ENCODE data around the gene RUBCNL.
"Not testable (repeated sequence)": the region's sequence is repeated elsewhere in the genome, so short reads cannot be mapped to it uniquely, and the experiment has no call there.

RUBCNL gene

DNA sequence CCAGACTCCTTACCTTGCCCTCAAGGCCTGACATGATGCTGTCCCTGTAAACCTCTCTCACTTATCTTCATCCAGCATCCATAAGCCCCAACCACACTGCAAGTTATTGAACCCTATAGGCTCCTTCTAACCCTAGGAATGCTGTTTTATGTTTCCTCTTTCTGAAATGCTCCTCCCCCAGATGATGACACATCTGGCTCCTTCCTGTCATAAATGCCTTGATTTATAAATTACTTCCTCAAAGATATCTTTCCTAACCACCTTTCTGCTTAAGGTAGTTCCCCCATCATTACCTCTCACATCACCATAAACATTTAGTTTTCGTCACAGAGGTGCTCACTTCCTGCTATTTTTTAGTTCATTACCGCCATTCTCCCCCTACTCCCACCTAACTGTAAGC lies 12.3 kb downstream of the RUBCNL start:
- DNase-seq (ENCODE audit: low spot score): no peak

DNA sequence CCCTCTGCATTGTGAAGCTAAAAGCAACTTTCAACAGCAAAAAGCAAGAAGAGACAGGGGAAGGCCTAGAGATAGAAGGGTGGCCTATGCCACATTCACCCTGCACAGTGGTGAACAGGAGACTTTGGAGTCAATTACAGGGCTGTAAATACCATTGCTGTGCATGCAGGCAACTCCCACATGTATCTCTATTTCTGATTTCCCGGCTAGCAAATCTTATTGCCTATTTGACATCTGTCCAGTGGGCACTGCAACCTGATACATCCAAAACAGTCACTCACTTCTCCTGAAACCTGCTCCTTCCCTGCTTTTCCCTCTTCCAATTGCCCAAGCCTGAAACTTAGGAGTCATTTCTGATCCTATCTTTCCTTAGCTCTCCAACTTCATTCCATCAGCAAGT lies 13.4 kb downstream of the RUBCNL start:
- no peak for DNase-seq (ENCODE audit: low spot score)

DNA sequence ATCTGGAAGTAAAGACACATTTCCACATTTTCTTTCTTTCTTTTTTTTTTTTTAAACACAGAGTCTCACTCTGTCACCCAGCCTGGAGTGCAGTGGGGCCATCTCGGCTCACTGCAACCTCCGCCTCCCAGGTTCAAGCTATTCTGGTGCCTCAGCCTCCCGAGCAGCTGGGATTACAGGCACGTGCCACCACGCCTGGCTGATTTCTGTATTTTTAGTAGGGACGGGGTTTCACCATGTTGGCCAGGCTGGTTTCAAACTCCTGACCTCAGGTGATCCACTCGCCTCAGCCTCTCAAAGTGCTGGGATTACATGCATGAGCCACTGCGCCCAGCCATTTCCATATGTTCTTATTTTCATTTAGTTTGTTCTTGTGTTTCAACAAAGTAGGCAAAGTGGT lies 14.1 kb downstream of the RUBCNL start:
- DNase-seq (ENCODE audit: low spot score): not testable (repeated sequence)

DNA sequence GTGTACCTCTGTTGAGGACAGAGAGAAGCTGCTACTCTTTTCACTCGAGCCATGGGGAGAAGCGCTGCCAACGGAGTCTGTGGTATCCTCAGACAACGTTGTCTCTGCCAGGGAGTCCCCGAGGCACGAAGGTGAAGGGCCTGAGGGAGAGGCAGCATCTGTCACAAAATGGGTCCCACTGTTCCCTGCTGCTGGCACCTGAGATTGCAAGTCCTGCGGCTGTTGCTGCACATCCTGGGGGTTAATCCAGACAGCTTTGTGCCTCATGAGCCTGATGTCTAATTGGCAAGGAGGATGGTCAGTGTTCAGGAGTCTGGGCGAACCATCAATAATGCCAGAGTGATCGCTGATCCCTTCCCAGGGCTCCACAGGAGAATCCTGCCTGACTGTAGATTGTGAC lies 15.0 kb downstream of the RUBCNL start:
- DNase-seq (ENCODE audit: low spot score): no peak

DNA sequence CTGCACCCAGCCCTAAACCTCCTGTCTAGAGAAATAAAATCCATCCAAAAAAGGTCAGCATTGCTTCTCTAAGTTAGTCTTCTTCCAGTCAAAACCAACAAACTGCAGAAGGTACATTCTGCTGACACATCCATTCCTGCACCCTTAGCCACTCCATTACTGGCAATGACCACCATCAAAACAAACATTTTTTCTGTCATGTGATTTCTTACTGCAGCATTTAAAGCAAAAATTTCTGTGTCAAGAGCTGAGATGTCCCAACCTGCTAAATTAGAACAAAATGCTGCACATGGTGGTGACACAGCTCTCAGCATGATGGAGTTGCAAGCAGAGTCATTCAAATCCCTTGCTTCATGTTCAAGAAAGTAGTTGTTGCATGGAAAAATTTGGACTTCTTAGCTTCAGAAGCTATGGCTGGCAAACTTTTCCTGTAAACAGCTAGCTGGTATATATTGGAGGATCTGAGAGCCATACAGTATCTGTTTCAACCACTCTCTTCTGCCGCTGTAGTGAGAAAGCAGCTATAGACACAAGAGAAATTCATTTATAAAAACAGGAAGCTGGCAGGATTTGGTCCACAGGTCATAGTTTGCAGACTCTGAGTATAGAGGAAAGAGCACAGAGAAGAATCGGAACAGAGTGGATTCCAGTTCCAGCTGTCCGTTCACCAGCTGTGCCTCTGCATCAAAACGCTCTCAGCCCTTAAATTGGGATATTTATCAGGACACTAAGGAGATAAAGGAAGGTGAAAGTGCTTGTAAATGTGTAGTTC lies 17.4 kb downstream of the RUBCNL start:
- no peak for DNase-seq (ENCODE audit: low spot score)

DNA sequence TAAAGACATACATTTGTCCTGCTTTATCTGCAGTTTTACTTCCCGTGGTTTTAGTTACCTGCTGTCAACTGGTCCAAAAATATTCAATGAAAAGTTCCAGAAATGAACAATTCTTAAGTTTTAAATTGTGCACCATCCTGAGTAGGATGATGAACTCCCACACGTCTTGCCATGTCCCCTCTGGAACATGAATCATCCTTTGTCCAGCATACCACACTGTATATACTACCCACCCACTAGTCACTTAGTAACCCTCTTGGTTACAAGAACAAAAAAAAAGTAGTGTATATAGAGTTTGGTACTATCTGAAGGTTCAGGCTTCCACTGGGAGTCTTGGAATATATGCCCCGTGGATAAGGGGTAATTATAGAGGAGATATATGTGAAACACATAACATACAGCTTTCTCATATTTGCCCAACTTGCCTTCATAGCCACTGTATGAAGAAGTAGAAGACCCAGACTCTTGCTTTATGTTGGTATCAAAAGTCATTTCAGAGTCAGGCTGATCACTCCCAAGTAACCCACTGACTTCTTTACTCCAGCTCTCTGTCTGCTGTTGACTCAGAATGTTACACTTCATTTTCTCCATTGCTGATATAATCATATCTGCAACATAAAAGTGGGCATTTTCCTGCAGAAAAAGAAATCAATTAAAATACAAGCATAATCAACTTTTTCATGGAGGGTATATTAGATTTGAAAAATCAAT lies 19.3 kb downstream of the RUBCNL start:
- no peak for DNase-seq (ENCODE audit: low spot score)

DNA sequence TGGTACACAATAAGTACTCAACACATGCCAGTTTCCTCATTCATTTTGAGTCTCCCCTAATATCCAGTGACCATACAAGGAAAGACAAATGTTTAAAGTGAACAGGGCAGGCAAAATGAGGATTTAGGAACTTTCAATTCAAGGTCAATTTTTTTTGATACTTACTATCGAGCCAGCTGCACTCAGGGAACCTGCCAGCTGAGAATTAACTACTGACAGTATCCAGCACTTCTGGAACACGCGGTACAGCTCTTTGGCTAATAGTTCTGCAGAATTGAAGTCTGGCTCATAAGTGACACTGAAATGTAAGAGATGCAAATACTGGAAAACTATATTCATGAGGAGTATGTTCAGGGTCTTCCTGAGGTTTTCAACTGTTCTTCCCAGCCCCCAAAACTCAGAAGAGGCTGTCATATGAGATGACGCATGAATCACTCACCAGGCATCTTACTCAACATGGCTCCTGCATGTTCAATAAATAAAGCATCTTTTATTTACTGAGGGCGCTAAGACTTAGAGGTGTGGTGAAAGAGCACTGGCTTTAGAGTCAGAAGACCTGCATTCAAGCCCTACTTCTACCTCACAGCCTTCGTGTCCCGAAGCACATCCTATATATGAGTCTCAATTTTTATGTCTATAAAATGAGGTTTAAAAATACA lies 25.6 kb downstream of the RUBCNL start:
- no peak for DNase-seq (ENCODE audit: low spot score)

DNA sequence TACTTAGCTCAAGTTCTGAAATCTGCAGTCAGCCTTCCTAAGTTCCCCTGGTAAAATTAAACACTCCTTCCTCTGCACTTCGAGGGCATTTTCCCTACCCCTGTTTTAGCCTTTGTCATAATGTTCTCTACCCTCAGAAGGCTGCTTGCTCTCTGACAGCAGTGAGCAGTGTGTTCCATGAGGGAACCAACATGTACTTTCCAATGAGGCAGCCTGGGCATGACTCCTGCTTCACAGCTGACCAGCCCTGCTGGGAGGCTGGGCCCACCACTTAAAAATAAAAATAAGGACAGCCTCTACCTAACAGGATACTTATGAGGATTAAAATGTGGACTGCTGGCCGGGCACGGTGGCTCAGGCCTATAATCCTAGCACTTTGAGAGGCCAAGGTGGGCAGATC lies 26.4 kb downstream of the RUBCNL start:
- no peak for DNase-seq (ENCODE audit: low spot score)

DNA sequence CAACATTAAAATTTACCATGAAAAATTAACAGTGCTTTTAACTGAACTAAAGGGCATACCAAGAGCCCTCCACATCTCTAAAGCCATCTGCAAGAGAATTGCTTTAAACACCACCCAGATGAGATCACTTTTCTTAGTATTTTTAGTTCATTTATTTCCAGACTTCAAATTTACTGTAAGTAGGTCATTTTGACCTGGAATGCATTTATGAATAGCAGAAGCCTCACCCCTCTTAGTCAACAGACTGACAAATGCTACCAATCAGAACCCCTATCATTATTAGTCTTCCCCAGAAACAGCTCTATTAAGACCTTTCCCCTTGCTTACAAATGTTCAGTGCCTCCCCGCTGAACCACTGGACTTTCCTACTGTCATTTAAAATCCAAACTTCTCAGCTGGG lies 27.3 kb downstream of the RUBCNL start:
- no peak for DNase-seq (ENCODE audit: low spot score)

DNA sequence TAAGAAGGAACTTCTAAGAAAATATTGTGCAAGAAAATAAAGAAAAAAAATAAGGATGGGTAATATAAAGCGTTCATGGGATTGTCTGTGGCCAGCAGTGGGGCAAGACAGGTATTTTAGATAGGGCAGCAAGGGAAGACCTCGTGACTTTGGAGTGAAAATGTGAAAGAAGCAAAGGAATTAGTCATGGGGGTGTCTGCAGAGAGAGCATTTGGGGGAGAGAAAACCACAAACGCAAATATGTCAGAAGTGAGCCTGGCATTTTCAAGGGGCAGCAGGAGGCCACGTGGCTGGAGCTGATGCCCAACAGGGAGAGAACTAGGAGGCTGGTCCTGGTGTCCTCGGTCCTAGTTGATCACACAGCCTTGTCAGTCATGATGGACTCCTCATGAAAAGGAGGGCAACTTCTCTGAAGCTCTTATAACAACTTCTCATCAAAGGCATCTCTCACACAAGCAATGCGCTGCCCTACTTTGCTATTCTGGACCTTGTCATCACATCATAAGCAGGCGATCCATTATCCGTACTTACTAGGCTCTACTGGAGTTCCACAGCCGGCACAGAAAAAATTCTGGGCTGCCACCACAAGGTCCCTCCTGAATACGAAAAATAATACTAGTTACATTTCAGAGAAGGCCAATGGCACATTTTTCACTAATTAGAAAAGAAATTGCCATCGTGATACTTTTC lies 31.0 kb downstream of the RUBCNL start:
- no peak for DNase-seq (ENCODE audit: low spot score)

DNA sequence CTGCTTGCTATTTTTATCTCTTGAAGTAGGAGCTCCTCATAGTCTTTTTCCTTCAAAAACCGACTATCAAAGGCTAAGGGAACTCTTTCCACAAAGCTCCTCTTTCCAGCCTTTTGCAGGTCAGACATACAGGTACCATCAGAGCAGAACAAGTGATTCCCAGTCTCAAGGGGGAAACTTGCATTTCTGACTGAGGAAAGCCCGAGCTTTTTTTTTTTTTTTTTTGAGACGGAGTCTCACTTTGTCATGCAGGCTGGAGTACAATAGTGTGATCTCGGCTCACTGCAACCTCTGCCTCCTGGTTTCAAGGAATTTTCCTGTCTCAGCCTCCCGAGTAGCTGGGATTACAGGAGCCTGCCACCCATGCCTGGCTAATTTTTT lies 32.0 kb downstream of the RUBCNL start:
- no peak for DNase-seq (ENCODE audit: low spot score)

DNA sequence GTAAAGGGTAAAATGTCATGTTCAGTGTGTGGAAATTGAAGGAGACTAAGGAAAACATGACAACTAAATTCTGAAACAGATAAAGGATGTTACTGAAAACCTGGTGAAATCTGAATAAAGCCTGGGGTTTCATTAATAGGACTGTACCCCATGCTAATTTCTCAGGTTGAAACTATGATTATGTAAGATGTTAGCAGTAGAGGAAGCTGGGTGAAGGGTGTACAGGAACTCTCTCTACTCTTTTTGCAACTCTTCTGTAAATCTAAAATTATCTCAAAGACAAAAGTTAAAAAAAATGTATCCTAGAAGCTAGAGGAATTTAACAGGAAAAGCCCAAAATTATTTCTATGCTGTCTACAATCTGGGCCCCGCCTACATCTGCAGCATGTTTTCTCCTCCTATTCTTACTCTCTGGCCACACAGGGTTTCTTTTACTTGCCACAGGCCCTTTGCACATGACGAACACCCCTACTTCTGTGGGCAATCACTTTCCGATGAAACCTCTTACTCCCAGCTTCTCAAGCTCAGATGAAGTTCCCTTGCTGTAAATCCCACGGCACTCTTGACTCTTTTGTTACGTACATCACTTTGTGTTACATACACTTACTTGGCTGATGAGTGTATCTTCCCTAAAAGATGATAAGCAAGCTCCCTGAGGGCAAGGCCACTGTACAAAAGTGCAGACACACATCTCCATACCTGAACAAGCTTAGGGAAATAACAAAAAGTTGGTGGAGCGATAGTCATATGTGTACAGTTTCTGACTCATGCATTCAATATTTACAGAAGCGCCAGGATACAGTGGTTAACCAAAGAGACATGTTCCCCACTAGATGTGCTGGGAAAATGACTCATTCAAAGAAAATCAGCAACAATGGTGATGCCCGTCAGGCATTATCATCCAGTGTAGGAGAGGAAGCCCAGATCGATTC lies 32.6 kb downstream of the RUBCNL start:
- DNase-seq (ENCODE audit: low spot score): no peak

DNA sequence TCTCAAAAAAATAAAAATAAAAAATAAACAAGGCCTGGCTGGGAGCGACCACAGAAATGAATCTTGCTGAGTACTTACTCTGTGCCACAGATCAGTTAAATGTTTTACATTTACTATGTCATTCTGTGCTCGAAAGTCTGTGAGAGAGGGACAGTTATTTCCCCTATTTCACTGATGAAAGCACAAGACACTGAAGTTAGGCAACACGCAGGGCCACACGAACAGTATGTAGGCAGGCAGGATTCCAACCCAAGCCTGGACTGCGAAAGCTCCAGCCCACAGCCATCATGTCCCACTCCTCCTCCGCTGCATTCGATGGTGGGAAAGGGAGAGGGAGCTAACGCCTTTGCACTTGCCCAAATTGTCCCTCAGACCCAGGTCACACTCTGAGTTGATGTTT lies 34.2 kb downstream of the RUBCNL start:
- DNase-seq (ENCODE audit: low spot score): no peak

DNA sequence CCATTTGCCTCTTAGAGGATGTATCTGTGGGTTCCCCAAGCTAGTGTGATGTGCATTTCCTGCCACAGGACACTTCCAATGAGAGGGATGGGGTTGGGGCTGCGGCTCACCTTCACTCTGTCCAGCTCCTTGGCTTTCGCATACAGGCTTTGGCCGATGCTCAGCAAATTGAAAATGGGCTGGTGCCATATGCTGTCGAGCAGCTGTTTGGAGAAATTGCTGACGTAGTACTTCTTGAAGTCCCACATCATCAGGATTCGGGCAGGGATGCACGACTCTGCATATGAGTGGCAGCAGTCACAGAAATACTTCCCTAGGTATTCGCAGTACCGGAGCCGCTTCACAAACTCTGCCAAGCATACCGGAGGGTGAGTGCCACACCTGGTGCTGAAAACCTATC lies 37.0 kb downstream of the RUBCNL start:
- no peak for DNase-seq (ENCODE audit: low spot score)

DNA sequence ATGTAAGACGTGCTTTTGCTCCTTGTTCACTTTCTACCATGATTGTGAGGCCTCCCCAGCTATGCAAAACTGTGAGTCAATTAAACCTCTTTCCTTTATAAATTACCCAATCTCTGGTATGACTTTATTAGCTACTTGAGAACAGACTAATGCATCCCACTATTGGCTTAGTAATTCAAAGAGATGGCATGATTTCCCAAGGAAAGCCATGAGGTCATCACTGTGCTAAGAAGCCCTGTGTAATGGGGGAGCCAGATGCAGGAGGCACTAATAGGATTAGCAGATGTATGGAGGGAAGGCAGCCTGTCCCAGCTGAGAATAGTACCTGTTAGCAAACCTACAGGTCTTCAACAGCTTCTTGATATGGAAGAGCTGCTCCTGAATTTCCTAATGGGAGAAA lies 38.1 kb downstream of the RUBCNL start:
- no peak for DNase-seq (ENCODE audit: low spot score)

DNA sequence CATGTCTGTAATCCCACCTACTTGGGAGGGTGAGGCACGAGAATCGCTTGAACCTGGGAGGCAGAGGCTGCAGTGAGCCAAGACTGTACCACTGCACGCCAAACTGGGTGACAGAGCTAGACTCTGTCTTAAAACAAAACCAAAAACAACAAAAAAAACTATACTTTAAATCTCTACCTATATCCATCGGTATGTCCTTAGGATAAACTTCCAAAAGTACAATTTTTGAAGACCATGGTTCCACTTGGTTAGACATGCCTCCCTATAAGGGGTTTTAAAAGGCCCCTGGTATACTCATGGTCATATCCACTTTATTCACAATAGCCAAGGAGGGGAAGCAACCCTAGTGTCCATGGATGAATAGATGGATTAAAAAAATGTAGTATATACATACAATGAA lies 39.8 kb downstream of the RUBCNL start:
- DNase-seq (ENCODE audit: low spot score): no peak

DNA sequence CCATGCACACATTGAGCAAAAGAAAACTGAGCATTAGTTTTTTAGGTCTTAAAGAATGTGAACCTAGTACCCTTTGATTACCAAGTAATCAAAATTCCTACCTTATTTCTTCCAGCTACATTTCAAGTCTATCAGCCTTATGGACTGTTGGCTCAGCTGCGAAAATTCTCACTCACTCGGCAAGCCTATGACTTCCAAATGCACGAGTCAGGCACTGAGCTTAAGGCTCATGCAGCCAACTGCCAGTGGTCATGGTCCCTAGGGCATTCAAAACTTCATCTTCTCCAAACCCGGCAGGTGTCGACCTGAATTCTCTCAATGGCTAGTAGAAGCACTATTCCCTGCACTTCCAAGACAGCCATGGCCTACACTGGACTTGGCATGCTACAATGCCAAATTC lies 41.2 kb downstream of the RUBCNL start:
- DNase-seq (ENCODE audit: low spot score): no peak

DNA sequence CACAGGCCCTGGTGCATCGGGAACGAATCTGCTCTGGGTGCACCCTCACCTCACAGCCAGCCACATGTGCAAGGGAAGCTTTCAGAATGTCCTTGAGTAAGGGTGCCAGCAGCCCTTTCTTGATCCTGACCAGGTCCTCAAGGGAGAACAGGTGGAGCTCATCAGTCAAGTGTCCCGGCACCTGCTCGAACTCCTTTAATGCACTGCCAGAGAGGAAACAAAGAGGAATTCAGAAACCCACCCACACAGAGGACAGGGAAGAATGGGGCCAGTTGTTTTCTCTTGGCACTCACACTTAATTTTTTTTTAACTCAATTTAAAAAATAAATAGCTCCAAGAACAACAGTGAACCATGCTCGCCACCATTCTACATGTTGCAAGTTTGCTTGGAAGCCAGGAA lies 41.7 kb downstream of the RUBCNL start:
- no peak for DNase-seq (ENCODE audit: low spot score)

DNA sequence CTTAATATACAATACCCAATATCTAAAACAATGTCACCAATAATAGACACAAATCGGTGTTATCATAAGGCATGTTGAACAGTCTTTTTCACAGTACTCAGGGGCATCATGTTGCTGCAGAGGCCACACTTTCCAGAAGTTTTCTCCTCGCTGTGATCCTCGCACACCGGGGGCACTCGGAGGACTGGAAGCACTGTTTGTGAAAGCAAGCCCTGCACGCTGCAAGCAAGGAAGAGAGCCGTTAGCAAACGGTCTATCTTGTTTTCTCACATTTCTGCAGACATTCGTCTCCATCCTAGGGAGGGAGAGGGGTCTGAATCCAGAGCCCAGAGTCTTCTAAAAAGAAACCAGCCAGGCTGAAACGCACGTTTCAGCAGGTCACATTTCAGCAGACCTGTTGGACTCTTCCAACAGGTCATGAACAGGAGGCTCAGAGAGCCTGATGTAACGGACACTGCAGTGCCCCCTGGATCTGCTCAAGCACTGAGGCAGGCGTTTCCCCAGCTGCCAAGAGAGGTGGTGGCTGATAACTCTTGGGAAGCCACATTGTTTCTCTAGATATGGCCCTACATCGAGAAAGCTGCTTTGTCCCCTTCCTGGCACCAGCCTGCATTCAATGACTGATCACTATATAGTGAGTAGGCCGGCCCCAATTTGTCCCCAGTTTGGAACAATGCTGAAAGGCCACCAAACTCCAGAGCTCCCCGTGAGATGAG lies 43.6 kb downstream of the RUBCNL start:
- no peak for DNase-seq (ENCODE audit: low spot score)

DNA sequence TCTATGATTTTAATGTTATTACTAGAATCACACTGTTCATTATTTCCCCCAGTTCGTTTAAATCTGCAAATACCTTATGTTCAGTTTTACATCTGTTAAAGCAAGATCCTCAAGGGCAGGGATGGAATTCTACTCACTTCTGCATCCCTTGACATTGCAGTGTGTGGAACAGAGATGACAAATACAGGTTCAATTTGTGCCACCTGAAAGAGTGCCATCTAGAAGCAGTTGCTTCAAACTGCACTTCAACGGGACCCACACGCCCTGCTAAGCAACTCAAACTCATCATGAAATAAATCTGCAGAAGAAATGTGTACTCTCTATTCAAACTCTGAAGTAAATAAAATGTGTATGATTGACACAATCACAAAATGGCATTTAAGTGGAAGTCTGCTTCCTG lies 44.5 kb downstream of the RUBCNL start:
- DNase-seq (ENCODE audit: low spot score): no peak

DNA sequence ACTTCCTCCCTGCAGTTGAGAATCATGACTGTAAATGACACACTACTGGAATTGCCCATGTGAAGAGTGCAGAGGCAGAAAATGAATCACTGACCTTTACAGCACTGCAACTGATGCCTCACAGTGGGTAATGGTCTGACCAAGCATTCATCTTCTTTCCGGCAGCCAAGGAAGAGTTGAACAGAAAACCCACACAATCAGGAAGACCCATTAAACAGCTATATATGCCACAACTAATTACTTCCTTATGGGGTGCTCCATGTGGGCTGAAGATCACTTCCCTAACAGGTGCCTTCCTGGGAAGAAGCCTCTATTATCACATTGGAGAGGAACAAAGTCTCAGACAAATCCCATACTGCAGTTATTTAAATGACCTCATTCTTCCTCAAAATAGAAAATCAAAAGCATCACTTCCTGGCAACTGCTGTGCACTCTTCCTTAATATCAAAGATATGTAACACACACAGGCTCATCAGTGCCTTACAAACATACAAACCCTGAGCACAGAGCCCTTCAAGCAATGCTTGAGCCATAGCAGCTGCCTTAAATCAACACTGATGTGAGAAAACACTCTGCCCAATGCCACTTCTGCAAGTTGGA lies 45.8 kb downstream of the RUBCNL start:
- no peak for DNase-seq (ENCODE audit: low spot score)
